WERI-Rb-1 (cell line): Measurements from ENCODE around the gene ACOXL.

Source experiments
- DNase-seq: peaks from one replicate; pipeline ENCODE4 v3.0.0-alpha.2; 2020
- H3K27ac ChIP-seq: fragments of 250-450 bp; sonication (Bioruptor Pico); 2 replicates; pipeline ENCODE4 v1.5.1; 2020; ENCODE audit warnings: mild to moderate bottlenecking, moderate library complexity
- H3K27me3 ChIP-seq: fragments of 250-450 bp; sonication (Bioruptor Pico); 2 replicates; pipeline ENCODE4 v1.5.1; 2021; ENCODE audit warnings: mild to moderate bottlenecking, low read depth, moderate library complexity; ENCODE audit not compliant: insufficient read depth, severe bottlenecking
- H3K36me3 ChIP-seq: fragments of 250-450 bp; sonication (Bioruptor Pico); 2 replicates; pipeline ENCODE4 v1.5.1; 2020; ENCODE audit warnings: mild to moderate bottlenecking, moderate library complexity
- H3K4me3 ChIP-seq: 2 replicates; pipeline ENCODE4 v1.5.1; 2011; ENCODE audit warnings: low read depth, mild to moderate bottlenecking, control low read depth, low read length
- H3K9me3 ChIP-seq: fragments of 250-450 bp; sonication (Bioruptor Pico); 2 replicates; pipeline ENCODE4 v1.5.1; 2021; ENCODE audit warnings: mild to moderate bottlenecking, moderate library complexity; ENCODE audit not compliant: severe bottlenecking
- CTCF ChIP-seq: IDR thresholded peaks from 2 replicates; pipeline ENCODE4 v1.5.1; 2011; ENCODE audit warnings: low read depth, mild to moderate bottlenecking, control low read depth, inconsistent platforms, low read length

The ACOXL gene

GRCh38 chr2:110978756-110979470 is 246.5 kb downstream of the ACOXL start:
- TF ChIP-seq CTCF = no peak
- H3K27ac ChIP-seq = no peak overlapping the region
- H3K9me3 ChIP-seq = no peaks in the 10 kb centered on the region
- no peak for DNase-seq
- H3K4me3 ChIP-seq = no peak overlapping the region
- H3K36me3 ChIP-seq = no peaks in the 10 kb centered on the region
- H3K27me3 ChIP-seq = peaks cover 93% of the 10 kb centered on the region

DNA sequence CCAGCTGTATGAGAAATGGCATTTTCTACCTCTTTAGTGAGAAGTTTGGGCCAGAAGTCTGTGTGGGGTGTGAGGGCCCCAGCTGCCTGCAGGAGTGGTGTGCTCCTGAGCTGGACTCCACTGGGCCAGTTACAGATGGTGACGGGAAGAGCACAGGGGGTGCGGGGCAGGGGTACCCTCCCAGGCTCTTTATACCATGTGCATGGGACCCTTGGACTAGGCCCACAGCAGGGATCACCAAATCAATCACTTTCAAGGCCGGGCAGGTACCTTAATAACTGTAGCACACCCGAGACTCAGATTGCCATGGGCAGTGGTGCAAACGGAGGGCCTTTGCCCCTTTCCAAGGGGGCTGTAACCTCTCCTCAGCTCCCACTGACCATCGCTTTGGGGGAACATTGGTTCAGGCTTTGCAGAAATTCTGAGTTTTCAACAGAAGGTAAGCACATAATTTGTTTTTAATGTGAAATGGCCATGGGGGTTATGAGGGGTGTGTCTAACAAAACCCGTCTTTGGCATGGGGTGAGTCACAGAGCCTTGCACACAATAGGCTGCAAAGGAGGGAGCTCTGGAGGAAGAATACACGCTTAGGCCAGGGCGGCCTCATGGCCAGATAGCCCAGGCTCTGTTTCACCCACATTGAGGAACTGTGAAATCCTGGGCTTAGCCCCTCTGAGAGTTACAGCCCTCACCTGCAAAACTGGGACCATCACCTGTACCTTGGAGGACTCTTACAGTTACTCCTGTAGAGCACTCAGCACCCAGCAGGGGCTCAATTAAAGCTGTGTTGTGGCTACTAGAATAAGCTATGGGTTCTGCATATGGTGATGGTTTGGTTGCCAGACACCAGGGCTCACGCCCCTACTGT is 247.3 kb downstream of the ACOXL start:
- Histone ChIP-seq H3K9me3 (no peaks in the 10 kb centered on the region), H3K4me3 (no peak overlapping the region), H3K27ac (no peak overlapping the region), H3K36me3 (no peaks in the 10 kb centered on the region), H3K27me3 (peaks cover 93% of the 10 kb centered on the region)
- DNase-seq = no peak
- TF ChIP-seq CTCF = no peak

GRCh38 chr2:110980339-110981062 is 248.1 kb downstream of the ACOXL start:
- no peak overlapping the region for H3K4me3 ChIP-seq
- no peaks in the 10 kb centered on the region for H3K9me3 ChIP-seq
- no peaks in the 10 kb centered on the region for H3K36me3 ChIP-seq
- no peak for TF ChIP-seq CTCF
- H3K27me3 ChIP-seq = peaks cover 91% of the 10 kb centered on the region
- H3K27ac ChIP-seq = no peak overlapping the region
- DNase-seq = no peak

GRCh38 chr2:110983133-110983532 is 250.8 kb downstream of the ACOXL start:
- peaks cover 88% of the 10 kb centered on the region for H3K27me3 ChIP-seq
- H3K9me3 ChIP-seq = no peaks in the 10 kb centered on the region
- no peak for DNase-seq

More at GRCh38 chr2:110983133-110983532, 250.8 kb downstream of the ACOXL start:
- no peak overlapping the region for H3K27ac ChIP-seq
- no peak for TF ChIP-seq CTCF
- no peaks in the 10 kb centered on the region for H3K36me3 ChIP-seq
- no peak overlapping the region for H3K4me3 ChIP-seq
